ENCODE results near the gene PDE11A. TPM values are rescaled to one million over a fixed set of nuclear protein-coding genes. Genes with fewer than 3 reads are reported as not detected.

Gene PDE11A
- total RNA-seq, 2 donors from 2014 or later, result 1.5 to 1.9 TPM

GRCh38 chr2:177817300-177817699 lies 255.3 kb downstream of the PDE11A start:
- no peak for DNase-seq
- H3K4me3 ChIP-seq (ENCODE audit: low read length), result no peak overlapping the region
- Mint-ChIP-seq H3K27ac (no peak overlapping the region), H3K4me3 (no peak overlapping the region), H3K4me1 (no peaks in the 10 kb centered on the region), H3K36me3 (ENCODE audit: low read depth) (no peaks in the 10 kb centered on the region), H3K27me3 (ENCODE audit: insufficient read depth) (peaks cover 10% of the 10 kb centered on the region), H3K9me3 (peaks cover 14% of the 10 kb centered on the region)
- TF ChIP-seq, protein P1, sequence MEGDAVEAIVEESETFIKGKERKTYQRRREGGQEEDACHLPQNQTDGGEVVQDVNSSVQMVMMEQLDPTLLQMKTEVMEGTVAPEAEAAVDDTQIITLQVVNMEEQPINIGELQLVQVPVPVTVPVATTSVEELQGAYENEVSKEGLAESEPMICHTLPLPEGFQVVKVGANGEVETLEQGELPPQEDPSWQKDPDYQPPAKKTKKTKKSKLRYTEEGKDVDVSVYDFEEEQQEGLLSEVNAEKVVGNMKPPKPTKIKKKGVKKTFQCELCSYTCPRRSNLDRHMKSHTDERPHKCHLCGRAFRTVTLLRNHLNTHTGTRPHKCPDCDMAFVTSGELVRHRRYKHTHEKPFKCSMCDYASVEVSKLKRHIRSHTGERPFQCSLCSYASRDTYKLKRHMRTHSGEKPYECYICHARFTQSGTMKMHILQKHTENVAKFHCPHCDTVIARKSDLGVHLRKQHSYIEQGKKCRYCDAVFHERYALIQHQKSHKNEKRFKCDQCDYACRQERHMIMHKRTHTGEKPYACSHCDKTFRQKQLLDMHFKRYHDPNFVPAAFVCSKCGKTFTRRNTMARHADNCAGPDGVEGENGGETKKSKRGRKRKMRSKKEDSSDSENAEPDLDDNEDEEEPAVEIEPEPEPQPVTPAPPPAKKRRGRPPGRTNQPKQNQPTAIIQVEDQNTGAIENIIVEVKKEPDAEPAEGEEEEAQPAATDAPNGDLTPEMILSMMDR (conservative IDR thresholded peaks at IDR 0.05), result no peak
- H3K27me3 ChIP-seq (ENCODE audit: control insufficient read depth, insufficient read depth, low read length, poor library complexity, severe bottlenecking), result no peaks in the 10 kb centered on the region
- peaks cover 14% of the 10 kb centered on the region for H3K9me3 ChIP-seq (ENCODE audit: control insufficient read depth, low read length)
- no peak overlapping the region for H3K27ac ChIP-seq (ENCODE audit: low read depth, low read length)
- 74 to 100% methylated on average over 1 to 4 of the region's 4 CpGs for WGBS, 2 experiments (ENCODE audit: insufficient coverage in 1 of 2, insufficient read length in 1 of 2)
- H3K9ac ChIP-seq (ENCODE audit: extremely low read depth, low read length, poor library complexity, severe bottlenecking), result no peak overlapping the region
- no peaks in the 10 kb centered on the region for H3K4me1 ChIP-seq (ENCODE audit: control insufficient read depth, insufficient read depth, low read length)
- H3K36me3 ChIP-seq (ENCODE audit: control insufficient read depth, insufficient read depth, low read length), result no peaks in the 10 kb centered on the region

DNA sequence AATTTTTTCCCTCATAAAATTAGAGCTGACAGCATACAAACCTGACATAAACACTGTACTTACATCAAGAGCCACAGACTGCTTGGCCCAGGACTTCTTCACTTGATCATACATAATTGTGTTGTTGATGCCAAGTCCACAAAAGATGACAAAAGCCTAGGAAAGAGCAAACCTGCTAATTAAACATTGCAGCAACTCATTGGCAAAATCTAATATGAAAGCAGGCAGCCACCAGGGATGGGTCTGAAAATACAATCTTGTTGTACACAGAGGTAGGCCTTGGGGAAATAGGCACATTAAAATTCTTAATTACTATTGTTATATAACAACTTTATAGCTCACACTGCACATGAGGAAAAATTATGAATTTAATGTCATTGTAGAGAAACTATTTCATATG lies 255.8 kb downstream of the PDE11A start:
- Histone ChIP-seq H3K4me1 (ENCODE audit: control insufficient read depth, insufficient read depth, low read length) (no peaks in the 10 kb centered on the region), H3K4me3 (ENCODE audit: low read length) (no peak overlapping the region), H3K9me3 (ENCODE audit: control insufficient read depth, low read length) (peaks cover 14% of the 10 kb centered on the region), H3K27me3 (ENCODE audit: control insufficient read depth, insufficient read depth, low read length, poor library complexity, severe bottlenecking) (no peaks in the 10 kb centered on the region), H3K36me3 (ENCODE audit: control insufficient read depth, insufficient read depth, low read length) (no peaks in the 10 kb centered on the region), H3K9ac (ENCODE audit: extremely low read depth, low read length, poor library complexity, severe bottlenecking) (no peak overlapping the region), H3K27ac (ENCODE audit: low read depth, low read length) (no peak overlapping the region)
- TF ChIP-seq, protein P1 (conservative IDR thresholded peaks at IDR 0.05), result no peak
- no peaks in the 10 kb centered on the region for H3K36me3 Mint-ChIP-seq (ENCODE audit: low read depth)
- H3K4me1 Mint-ChIP-seq, result no peaks in the 10 kb centered on the region
- DNase-seq, result no peak
- H3K27me3 Mint-ChIP-seq (ENCODE audit: insufficient read depth), result peaks cover 10% of the 10 kb centered on the region
- no peak overlapping the region for H3K4me3 Mint-ChIP-seq
- H3K9me3 Mint-ChIP-seq, result peaks cover 14% of the 10 kb centered on the region
- H3K27ac Mint-ChIP-seq, result no peak overlapping the region

- Mint-ChIP-seq H3K27me3 (ENCODE audit: insufficient read depth) (peaks cover 16% of the 10 kb centered on the region), H3K36me3 (ENCODE audit: low read depth) (no peaks in the 10 kb centered on the region), H3K4me1 (peaks cover 2% of the 10 kb centered on the region), H3K27ac (no peak overlapping the region), H3K9me3 (peaks cover 14% of the 10 kb centered on the region), H3K4me3 (no peak overlapping the region)
- Histone ChIP-seq H3K36me3 (ENCODE audit: control insufficient read depth, insufficient read depth, low read length) (no peaks in the 10 kb centered on the region), H3K4me1 (ENCODE audit: control insufficient read depth, insufficient read depth, low read length) (no peaks in the 10 kb centered on the region), H3K4me3 (ENCODE audit: low read length) (no peak overlapping the region), H3K9me3 (ENCODE audit: control insufficient read depth, low read length) (peaks cover 14% of the 10 kb centered on the region), H3K9ac (ENCODE audit: extremely low read depth, low read length, poor library complexity, severe bottlenecking) (no peak overlapping the region), H3K27me3 (ENCODE audit: control insufficient read depth, insufficient read depth, low read length, poor library complexity, severe bottlenecking) (no peaks in the 10 kb centered on the region), H3K27ac (ENCODE audit: low read depth, low read length) (no peak overlapping the region)
- TF ChIP-seq, protein P1 (conservative IDR thresholded peaks at IDR 0.05), result peak; percentile 46
- DNase-seq, result no peak
- WGBS, 2 experiments (ENCODE audit: insufficient coverage in 1 of 2, insufficient read length in 1 of 2), result 92% methylated on average over 2 of the region's 2 CpGs
Observed at GRCh38 chr2:177812713-177813396, 259.7 kb downstream of the PDE11A start.
